ENCODE measurements around the gene MCM9. TPM values are rescaled to one million over a fixed set of nuclear protein-coding genes. Genes with fewer than 3 reads are reported as not detected.

The MCM9 gene
- total and polyA plus RNA-seq, 2 of the 13 experiments (the other 11 are each of a cell fraction or from before 2014, with no cell fraction given), result 3.8 to 17.2 TPM

DNA sequence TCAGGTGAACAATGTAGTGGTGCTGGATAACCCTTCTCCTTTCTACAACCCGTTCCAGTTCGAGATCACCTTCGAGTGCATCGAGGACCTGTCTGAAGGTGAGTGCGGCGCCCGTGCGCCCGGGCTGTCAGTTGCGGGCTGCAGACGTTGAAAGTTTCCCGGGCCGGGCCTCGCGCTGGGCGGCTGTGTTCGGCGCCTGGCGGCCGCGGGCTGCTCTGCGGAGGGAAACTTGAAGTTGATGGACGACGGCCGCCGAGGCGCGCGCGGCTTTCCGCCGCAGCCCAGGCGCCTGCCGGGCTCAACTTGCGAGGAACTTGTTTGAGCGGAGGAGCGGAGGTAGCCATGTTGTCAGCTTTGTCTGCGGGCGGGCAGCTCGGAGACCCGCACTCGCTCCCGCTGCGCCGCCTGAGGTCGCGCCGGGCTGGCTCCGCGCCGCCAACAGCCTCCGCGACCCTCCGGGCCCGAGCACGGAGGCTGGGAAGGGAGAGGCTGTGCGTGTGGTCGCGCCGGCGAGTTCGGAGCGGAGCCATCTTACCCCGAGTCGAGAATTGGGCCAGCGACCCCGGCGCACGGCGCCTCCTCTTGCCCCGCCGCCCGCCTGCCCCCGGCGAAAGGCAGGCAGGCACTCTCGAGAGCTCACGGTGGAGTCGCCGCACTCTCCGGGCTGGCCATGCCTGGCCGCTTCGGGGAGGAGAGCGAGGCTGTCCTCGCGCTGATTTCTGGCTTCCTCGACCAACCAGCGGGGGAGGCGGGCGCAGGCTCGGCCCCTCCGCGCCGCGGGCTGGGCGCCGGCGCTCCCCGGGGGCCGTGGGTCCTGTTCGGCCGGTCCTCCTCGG lies 40.3 kb downstream of the MCM9 start (continued):
- TF ChIP-seq ZNF644 (CRISPR knock-in tag; IDR thresholded peaks at IDR 0.05; ENCODE audit: low read depth) (no peak), HMG20B (CRISPR knock-in tag; conservative IDR thresholded peaks at IDR 0.05) (no peak), CCAR2 (optimal IDR thresholded peaks at IDR 0.05; ENCODE audit: low read depth, low read length) (no peak), ZNF775 (CRISPR knock-in tag; IDR thresholded peaks at IDR 0.05; ENCODE audit: borderline replicate concordance) (no peak), CAMTA2 (CRISPR knock-in tag; IDR thresholded peaks at IDR 0.05; ENCODE audit: borderline replicate concordance) (no peak; the same call in 1 of the 2 replicates), ZNF121 (CRISPR knock-in tag; IDR thresholded peaks at IDR 0.05) (peak; percentile 50; the same call in 1 of the 2 replicates), AGO2 (optimal IDR thresholded peaks at IDR 0.05; ENCODE audit: low read depth, low read length) (peak; percentile 96), FOXO1 (CRISPR knock-in tag; IDR thresholded peaks at IDR 0.05) (no peak), MED8 (CRISPR knock-in tag; IDR thresholded peaks at IDR 0.05; ENCODE audit: insufficient replicate concordance) (no peak), EP300 (IDR thresholded peaks at IDR 0.05; ENCODE audit: low read depth in 2 of 2, low read length in 2 of 2) (no peak), EP300 (CRISPR knock-in tag; IDR thresholded peaks at IDR 0.05; ENCODE audit: borderline replicate concordance) (no peak), ZNF766 (CRISPR knock-in tag; IDR thresholded peaks at IDR 0.05; ENCODE audit: borderline replicate concordance) (0 out of 2 replicates have a peak, but pooled peaks have one; percentile 23), JUNB (CRISPR knock-in tag; IDR thresholded peaks at IDR 0.05; ENCODE audit: borderline replicate concordance) (no peak), ZNF772 (CRISPR knock-in tag; IDR thresholded peaks at IDR 0.05) (no peak), ZNF251 (CRISPR knock-in tag; IDR thresholded peaks at IDR 0.05) (no peak), ZNF383 (CRISPR knock-in tag; IDR thresholded peaks at IDR 0.05; ENCODE audit: borderline replicate concordance) (no peak), SAP130 (CRISPR knock-in tag; IDR thresholded peaks at IDR 0.05; ENCODE audit: low read depth) (peak; percentile 1), ZNF883 (CRISPR knock-in tag; IDR thresholded peaks at IDR 0.05; ENCODE audit: not compliant biosample characterization) (peak; percentile 67), ZKSCAN1 (IDR thresholded peaks at IDR 0.05; ENCODE audit: low read length) (no peak)
- TF ChIP-seq, protein P1, sequence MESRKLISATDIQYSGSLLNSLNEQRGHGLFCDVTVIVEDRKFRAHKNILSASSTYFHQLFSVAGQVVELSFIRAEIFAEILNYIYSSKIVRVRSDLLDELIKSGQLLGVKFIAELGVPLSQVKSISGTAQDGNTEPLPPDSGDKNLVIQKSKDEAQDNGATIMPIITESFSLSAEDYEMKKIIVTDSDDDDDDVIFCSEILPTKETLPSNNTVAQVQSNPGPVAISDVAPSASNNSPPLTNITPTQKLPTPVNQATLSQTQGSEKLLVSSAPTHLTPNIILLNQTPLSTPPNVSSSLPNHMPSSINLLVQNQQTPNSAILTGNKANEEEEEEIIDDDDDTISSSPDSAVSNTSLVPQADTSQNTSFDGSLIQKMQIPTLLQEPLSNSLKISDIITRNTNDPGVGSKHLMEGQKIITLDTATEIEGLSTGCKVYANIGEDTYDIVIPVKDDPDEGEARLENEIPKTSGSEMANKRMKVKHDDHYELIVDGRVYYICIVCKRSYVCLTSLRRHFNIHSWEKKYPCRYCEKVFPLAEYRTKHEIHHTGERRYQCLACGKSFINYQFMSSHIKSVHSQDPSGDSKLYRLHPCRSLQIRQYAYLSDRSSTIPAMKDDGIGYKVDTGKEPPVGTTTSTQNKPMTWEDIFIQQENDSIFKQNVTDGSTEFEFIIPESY (CRISPR knock-in tag; IDR thresholded peaks at IDR 0.05), result no peak
- TF ChIP-seq, protein P2, sequence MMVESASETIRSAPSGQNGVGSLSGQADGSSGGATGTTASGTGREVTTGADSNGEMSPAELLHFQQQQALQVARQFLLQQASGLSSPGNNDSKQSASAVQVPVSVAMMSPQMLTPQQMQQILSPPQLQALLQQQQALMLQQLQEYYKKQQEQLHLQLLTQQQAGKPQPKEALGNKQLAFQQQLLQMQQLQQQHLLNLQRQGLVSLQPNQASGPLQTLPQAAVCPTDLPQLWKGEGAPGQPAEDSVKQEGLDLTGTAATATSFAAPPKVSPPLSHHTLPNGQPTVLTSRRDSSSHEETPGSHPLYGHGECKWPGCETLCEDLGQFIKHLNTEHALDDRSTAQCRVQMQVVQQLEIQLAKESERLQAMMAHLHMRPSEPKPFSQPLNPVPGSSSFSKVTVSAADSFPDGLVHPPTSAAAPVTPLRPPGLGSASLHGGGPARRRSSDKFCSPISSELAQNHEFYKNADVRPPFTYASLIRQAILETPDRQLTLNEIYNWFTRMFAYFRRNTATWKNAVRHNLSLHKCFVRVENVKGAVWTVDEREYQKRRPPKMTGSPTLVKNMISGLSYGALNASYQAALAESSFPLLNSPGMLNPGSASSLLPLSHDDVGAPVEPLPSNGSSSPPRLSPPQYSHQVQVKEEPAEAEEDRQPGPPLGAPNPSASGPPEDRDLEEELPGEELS (CRISPR knock-in tag; IDR thresholded peaks at IDR 0.05), result no peak
